Measurements from ENCODE around the gene TAC1. TPM values are rescaled to one million over a fixed set of nuclear protein-coding genes. Genes with fewer than 3 reads are reported as not detected.

The TAC1 gene, protein sequence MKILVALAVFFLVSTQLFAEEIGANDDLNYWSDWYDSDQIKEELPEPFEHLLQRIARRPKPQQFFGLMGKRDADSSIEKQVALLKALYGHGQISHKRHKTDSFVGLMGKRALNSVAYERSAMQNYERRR
- not detected for total RNA-seq

DNA sequence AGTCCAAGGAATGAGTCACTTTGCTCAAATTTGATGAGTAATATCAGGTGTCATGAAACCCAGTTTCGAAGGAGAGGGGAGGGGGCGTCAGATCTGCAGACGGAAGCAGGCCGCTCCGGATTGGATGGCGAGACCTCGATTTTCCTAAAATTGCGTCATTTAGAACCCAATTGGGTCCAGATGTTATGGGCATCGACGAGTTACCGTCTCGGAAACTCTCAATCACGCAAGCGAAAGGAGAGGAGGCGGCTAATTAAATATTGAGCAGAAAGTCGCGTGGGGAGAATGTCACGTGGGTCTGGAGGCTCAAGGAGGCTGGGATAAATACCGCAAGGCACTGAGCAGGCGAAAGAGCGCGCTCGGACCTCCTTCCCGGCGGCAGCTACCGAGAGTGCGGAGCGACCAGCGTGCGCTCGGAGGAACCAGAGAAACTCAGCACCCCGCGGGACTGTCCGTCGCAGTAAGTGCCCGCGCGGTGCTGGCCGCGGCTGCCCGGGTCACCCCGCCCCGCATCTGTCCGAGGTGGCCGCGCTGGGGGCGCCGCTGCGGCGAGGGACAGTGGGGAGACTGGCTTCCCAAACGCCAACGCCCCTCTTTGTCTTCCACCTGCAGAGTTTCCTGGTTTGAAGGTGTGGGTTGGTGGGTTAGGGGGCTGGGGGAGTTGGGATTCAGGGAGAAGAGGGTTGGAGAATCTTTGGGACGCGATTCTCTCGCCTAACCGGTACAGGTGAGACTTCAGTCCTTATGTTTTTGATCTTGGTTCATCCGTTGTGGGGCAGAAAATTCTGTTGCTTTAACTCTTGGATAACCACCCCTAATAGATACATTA is at the start of gene TAC1:
TAC1 (plus strand) TSS at position 351 of the 829 bp plus-strand sequence. CDS start 527 bp downstream, outside the sequence.
- Mint-ChIP-seq H3K27ac (no peak within 1 kb of the TSS), H3K4me3 (no peak within 1 kb of the TSS), H3K9me3 (no peaks in the 10 kb centered on the region), H3K36me3 (ENCODE audit: low read depth) (peaks cover 4% of the 10 kb centered on the region), H3K27me3 (peaks cover 49% of the 10 kb centered on the region), H3K4me1 (peaks cover 4% of the 10 kb centered on the region)
- POLR2A ChIA-PET, result no interaction called here
- CTCF ChIA-PET, result no interaction called here
- DNase-seq, result no peak

DNA sequence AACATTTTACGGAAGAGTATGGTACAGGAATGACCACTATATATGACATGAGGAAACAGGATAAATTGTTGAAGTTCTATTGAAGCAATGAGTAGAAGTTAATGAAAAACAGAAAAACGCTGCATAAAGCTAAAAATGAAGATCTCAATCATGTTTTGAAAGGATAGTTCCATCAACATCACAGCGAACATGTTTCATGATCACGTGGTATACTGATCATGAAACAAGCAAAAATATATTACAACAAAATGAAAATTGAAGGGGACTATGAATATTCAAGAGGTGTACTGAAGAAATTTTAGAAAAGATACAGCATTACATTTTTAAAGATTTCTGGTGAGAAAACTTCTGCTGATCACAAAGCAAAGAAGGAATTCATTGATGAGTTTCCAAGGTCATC is 45.9 kb upstream of the TAC1 start:
- no peak overlapping the region for H3K27ac Mint-ChIP-seq
- DNase-seq, result no peak
- H3K4me3 Mint-ChIP-seq, result no peak overlapping the region
- H3K9me3 Mint-ChIP-seq, result no peaks in the 10 kb centered on the region
- no peaks in the 10 kb centered on the region for H3K36me3 Mint-ChIP-seq (ENCODE audit: low read depth)
- ChIA-PET POLR2A (no interaction called here), CTCF (no interaction called here)
- no peaks in the 10 kb centered on the region for H3K27me3 Mint-ChIP-seq
- H3K4me1 Mint-ChIP-seq, result no peaks in the 10 kb centered on the region

DNA sequence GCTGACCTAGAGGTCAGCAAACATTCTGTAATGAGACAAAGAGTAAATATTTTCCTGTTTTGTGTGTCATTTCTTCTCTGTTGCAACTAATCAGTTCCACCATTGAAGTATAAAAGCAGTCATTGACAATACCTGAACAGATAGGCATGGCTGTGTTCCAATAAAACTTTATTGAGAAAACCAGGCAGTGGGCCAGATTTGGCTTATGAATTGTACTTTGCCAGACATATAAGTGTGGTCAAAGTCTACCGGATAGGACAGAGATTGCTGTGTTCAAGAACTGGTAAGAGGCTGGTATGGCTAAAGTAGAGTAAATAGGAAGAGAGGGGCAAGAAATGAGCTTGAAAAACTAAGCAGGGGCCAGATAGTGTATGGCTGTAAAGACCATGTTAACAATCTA is 38.3 kb upstream of the TAC1 start:
- POLR2A ChIA-PET, result no interaction called here

DNA sequence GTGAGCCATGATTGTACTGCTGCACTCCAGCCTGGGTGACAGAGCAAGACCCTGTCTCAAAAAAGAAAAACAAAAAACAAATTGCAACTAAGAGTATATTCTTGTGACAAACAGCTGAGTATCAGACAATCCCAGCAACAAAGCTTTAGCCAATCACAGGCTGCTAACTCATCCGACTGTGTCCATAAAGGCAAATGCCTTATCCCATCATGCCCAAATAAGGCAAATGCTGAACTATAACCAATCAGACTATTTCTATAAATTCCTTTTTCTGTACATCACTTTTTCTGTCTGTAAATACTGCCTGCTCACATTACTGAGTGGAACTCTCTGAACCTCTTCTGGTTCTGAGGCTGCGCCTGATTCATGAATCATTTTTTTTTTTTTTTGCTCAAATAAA is 37.5 kb upstream of the TAC1 start:
- POLR2A ChIA-PET, result no interaction called here
- no peak overlapping the region for H3K4me3 Mint-ChIP-seq
- no peak overlapping the region for H3K27ac Mint-ChIP-seq
- H3K9me3 Mint-ChIP-seq, result no peaks in the 10 kb centered on the region
- no peaks in the 10 kb centered on the region for H3K27me3 Mint-ChIP-seq
- no peaks in the 10 kb centered on the region for H3K36me3 Mint-ChIP-seq (ENCODE audit: low read depth)
- DNase-seq, result no peak
- CTCF ChIA-PET, result no interaction called here
- no peaks in the 10 kb centered on the region for H3K4me1 Mint-ChIP-seq

More for the DNA sequence above, 38.3 kb upstream of the TAC1 start:
- Mint-ChIP-seq H3K9me3 (no peaks in the 10 kb centered on the region), H3K4me3 (no peak overlapping the region), H3K27ac (no peak overlapping the region), H3K36me3 (ENCODE audit: low read depth) (no peaks in the 10 kb centered on the region), H3K4me1 (no peaks in the 10 kb centered on the region), H3K27me3 (no peaks in the 10 kb centered on the region)
- no peak for DNase-seq
- CTCF ChIA-PET, result no interaction called here

DNA sequence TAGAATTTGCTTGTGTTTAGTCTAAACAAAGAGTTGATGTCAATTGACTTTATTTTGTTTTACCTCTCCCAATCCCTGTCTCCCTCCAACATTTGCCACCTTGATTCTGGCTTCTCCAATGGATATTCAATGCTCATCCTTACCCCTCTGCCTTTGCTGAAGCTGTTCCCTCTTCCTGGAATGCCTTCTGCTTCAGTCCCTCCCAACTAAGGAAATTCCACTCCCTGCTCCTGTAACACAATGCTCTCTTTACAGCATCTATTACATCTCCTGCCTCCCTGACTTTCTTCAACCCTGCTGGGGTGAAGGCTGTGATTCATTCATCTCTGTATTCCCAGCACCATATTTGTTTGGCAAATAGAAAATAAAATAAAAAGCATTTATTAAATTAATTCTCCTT is 34.5 kb upstream of the TAC1 start:
- Mint-ChIP-seq H3K27me3 (no peaks in the 10 kb centered on the region), H3K4me1 (no peaks in the 10 kb centered on the region), H3K27ac (no peak overlapping the region), H3K36me3 (ENCODE audit: low read depth) (no peaks in the 10 kb centered on the region), H3K4me3 (no peak overlapping the region), H3K9me3 (peaks cover 4% of the 10 kb centered on the region)
- ChIA-PET POLR2A (no interaction called here), CTCF (no interaction called here)
- no peak for DNase-seq

DNA sequence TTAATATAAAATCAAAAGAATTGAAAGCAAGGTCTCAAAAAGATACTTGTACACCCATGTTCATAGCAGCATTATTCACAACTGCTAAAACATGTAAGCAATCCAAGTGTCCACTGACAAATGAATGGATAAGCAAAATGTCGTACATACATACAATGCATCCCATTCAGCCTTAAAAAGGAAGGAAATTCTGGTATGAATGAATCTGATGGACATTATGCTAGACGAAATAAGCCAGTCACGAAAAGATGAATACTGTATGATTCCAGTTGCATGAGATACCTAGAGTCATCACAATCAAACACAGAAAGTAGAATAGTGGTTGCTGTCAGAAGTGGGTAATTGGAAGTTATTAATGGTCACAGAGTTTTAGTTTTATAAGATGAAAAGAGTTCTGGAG is 9.5 kb upstream of the TAC1 start:
- no peak for DNase-seq
- H3K36me3 Mint-ChIP-seq (ENCODE audit: low read depth), result no peaks in the 10 kb centered on the region
- H3K4me3 Mint-ChIP-seq, result no peak overlapping the region
- CTCF ChIA-PET, result no interaction called here
- no peaks in the 10 kb centered on the region for H3K9me3 Mint-ChIP-seq
- H3K27me3 Mint-ChIP-seq, result no peaks in the 10 kb centered on the region
- no peak overlapping the region for H3K27ac Mint-ChIP-seq
- H3K4me1 Mint-ChIP-seq, result no peaks in the 10 kb centered on the region
- POLR2A ChIA-PET, result no interaction called here

DNA sequence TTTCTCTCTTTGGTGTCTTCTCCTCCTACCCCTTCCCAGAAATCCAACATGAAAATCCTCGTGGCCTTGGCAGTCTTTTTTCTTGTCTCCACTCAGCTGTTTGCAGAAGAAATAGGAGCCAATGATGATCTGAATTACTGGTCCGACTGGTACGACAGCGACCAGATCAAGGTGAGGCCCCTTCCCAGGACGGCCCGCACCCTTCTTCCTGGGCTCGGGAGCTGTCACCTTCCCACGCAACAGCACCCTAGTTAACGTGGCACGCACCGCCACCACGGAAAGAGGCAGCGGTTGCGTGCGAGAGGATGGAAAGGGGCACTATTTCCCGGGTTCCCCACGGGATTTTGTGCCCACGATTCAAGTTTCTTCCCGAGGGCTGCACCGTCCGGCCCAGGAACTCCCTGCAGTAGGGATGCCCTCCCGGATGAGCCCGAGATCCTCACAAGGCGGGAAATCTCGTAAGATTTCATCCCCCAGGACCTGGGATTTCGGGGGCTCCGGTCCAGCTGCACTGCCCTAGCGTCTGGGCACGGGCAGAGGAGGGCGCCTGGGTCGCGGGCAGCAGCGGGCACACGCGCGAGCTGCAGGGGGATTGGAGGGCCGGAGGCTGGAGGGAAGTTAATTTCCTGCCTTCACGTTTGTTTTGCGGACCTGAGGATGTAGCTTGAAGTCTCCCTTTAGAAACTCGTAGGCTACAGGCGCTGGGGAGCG is 834 bp downstream of the TAC1 start:
- no peak overlapping the region for H3K27ac Mint-ChIP-seq
- CTCF ChIA-PET, result no interaction called here
- peaks cover 49% of the 10 kb centered on the region for H3K27me3 Mint-ChIP-seq
- no peaks in the 10 kb centered on the region for H3K9me3 Mint-ChIP-seq
- no peak overlapping the region for H3K4me3 Mint-ChIP-seq
- H3K36me3 Mint-ChIP-seq (ENCODE audit: low read depth), result peaks cover 4% of the 10 kb centered on the region
- H3K4me1 Mint-ChIP-seq, result peaks cover 4% of the 10 kb centered on the region
- DNase-seq, result no peak
- POLR2A ChIA-PET, result no interaction called here

DNA sequence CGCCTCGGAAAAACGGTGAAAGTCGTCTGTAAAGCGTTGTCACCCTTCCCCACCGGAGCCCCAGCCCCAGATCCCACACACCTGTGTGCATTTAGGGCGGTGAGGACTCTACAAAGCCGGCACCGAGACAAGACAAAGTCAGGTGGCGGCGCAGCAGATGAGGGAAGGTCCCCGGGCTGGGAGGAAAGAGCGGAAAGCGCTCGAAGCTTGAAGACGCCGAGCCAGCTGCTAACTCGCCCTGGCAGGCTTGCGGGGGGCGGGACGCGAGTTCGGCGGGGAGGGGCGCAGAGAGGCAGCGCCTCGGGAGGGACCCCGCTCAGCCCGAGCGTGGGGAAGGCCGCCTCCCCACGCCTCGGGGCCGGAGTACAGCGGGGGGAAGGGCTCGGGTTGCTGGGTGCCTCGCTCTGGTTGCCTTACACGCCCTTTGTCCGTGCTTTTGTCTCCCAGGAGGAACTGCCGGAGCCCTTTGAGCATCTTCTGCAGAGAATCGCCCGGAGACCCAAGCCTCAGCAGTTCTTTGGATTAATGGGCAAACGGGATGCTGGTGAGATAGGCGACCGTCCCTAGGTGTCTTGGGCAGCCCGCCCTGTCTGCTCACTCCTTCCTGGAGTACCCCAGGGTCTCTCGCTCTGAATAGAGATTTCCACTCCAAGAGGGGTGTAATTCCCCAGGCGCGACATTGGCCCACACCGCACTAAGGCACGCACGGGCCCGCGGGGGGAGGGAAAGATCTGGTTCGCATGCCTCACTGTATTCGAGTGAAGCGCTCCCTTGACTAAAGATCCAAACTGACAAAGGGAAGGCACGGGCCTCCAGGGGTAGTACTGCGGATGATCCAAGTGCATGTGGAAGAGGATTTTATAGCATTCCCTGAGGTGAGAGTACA is 1.6 kb downstream of the TAC1 start:
- Mint-ChIP-seq H3K4me3 (no peak overlapping the region), H3K27me3 (peaks cover 49% of the 10 kb centered on the region), H3K36me3 (ENCODE audit: low read depth) (peaks cover 4% of the 10 kb centered on the region), H3K27ac (no peak overlapping the region), H3K4me1 (peaks cover 4% of the 10 kb centered on the region), H3K9me3 (no peaks in the 10 kb centered on the region)
- no peak for DNase-seq
- CTCF ChIA-PET, result no interaction called here
- POLR2A ChIA-PET, result no interaction called here

DNA sequence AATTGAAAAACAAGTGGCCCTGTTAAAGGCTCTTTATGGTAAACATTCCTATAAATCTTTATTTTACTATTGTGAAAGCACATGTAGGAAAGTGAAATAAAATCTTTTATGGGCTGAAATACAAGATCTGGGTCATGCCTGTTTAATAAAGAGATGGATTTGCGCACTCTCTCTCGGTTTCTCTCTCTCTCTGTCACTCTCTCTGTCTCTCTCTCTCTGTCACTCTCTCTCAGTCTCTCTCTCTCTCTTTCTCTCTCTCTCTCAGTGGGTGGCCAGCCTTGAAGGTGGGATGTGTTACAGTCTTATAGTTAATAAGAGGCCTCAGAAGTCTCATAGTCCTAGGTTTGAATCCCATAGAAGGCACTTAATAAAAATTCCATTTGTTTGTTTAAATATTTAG is 2.4 kb downstream of the TAC1 start:
- Mint-ChIP-seq H3K27me3 (peaks cover 49% of the 10 kb centered on the region), H3K9me3 (no peaks in the 10 kb centered on the region), H3K4me1 (peaks cover 4% of the 10 kb centered on the region), H3K27ac (no peak overlapping the region), H3K36me3 (ENCODE audit: low read depth) (peaks cover 4% of the 10 kb centered on the region), H3K4me3 (no peak overlapping the region)
- POLR2A ChIA-PET, result no interaction called here
- DNase-seq, result no peak
- CTCF ChIA-PET, result no interaction called here

DNA sequence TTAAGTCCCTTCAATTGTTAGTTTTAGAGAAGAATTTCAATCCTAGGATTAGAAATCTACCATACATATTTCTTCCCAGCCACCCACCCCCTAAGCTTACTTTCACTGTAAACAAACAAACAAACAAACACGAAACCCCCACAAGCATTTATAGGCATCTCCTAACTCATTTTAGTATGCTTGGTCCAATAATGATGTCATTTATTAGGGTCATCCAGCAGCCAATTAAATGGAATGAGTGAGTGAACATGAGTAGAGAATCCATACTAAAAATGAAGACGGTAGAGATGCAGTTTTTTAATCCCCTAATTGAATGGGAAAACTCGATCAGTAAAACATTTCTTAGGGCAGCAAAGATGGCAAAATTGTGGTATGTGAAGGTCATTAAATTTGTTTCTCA is 3.2 kb downstream of the TAC1 start:
- no peaks in the 10 kb centered on the region for H3K9me3 Mint-ChIP-seq
- peaks cover 46% of the 10 kb centered on the region for H3K27me3 Mint-ChIP-seq
- H3K4me3 Mint-ChIP-seq, result no peak overlapping the region
- DNase-seq, result no peak
- H3K4me1 Mint-ChIP-seq, result peaks cover 4% of the 10 kb centered on the region
- H3K27ac Mint-ChIP-seq, result no peak overlapping the region
- H3K36me3 Mint-ChIP-seq (ENCODE audit: low read depth), result peaks cover 4% of the 10 kb centered on the region
- ChIA-PET CTCF (no interaction called here), POLR2A (no interaction called here)

DNA sequence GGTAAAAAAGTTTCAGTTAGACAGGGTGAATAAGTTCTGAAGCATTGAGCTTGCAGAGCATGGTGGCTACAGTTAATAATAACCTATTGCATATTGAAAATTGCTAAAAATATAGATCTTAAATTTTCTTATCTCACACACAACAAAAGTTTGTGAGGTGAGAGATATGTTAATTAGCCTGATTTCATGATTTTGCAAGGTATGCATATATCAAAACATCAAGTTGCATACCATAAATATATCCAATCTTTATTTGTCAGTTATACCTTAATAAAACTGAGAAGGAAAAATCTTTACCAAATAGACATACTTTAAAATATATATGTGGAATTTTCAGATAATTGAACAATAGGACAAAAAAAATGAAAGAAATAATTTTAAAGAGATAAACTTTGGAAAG is 16.6 kb downstream of the TAC1 start:
- CTCF ChIA-PET, result interaction anchor here (1.0 kb wide), 1 partner anchor 86 kb away, joined by 3 read pairs; no protein-coding TSS in a partner anchor
- no peak overlapping the region for H3K4me3 Mint-ChIP-seq
- H3K36me3 Mint-ChIP-seq (ENCODE audit: low read depth), result no peaks in the 10 kb centered on the region
- H3K27me3 Mint-ChIP-seq, result peaks cover 5% of the 10 kb centered on the region
- H3K27ac Mint-ChIP-seq, result no peak overlapping the region
- no peaks in the 10 kb centered on the region for H3K4me1 Mint-ChIP-seq
- H3K9me3 Mint-ChIP-seq, result no peaks in the 10 kb centered on the region
- no peak for DNase-seq
- POLR2A ChIA-PET, result no interaction called here

DNA sequence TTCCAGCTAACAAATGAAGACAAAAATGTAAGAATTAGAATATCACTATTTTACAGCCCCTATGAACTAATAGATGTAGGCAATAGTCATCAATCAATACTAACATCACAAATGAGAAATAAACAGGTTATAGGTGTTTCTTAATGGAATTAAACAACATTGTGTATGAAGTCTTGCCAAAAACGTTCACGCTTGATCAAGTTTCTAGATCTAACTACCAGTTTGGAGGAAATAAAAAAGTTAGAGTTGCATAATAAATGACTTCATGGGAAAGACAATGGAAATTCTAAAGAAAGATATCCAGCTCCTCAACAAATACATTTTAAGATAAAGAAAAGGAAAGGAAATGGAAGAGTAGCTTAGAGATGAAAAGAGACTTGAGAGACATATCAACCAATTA is 19.7 kb downstream of the TAC1 start:
- Mint-ChIP-seq H3K4me3 (no peak overlapping the region), H3K27me3 (peaks cover 5% of the 10 kb centered on the region), H3K27ac (no peak overlapping the region), H3K9me3 (no peaks in the 10 kb centered on the region), H3K4me1 (no peaks in the 10 kb centered on the region), H3K36me3 (ENCODE audit: low read depth) (no peaks in the 10 kb centered on the region)
- DNase-seq, result no peak
- ChIA-PET CTCF (no interaction called here), POLR2A (no interaction called here)

DNA sequence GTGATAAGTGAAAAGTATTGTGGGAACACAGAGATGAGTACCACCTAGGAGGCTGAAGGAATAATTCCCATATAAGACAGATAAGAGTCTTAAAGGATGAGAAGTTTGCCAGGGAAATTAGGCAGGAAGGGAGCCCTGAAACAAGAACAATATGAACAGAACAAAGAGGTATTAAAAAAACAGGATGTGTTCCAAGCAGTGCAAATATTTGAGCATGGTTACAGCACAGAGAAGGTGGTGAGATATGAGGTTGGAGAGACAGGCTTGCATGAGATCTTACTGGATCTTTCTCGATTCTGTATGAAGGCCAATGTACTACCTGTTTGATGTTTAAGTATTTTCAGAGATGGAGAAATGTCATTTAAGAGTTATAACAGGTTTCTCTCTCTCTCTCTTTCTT is 20.3 kb downstream of the TAC1 start:
- ChIA-PET POLR2A (no interaction called here), CTCF (no interaction called here)
- Mint-ChIP-seq H3K27ac (no peak overlapping the region), H3K9me3 (no peaks in the 10 kb centered on the region), H3K27me3 (peaks cover 2% of the 10 kb centered on the region), H3K36me3 (ENCODE audit: low read depth) (no peaks in the 10 kb centered on the region), H3K4me3 (no peak overlapping the region), H3K4me1 (no peaks in the 10 kb centered on the region)
- no peak for DNase-seq

Measured in activated CD4-positive, alpha-beta memory T cell treated with anti-CD3 and anti-CD28 coated beads, Interleukin-2, amount 10 ng/mL, durations not matched to agents 7 days and 5 days (primary cell).